ENCODE data around the gene PC.
"Not testable (repeated sequence)": the region's sequence is repeated elsewhere in the genome, so short reads cannot be mapped to it uniquely, and the experiment has no call there.

The PC gene

GRCh38 chr11:66964495-66964894, 6.3 kb upstream of the PC start:
- DNase-seq (ENCODE audit: low read depth) = no peak
- no peak overlapping the region for H3K4me3 ChIP-seq (ENCODE audit: low read depth, low read length)
- TF ChIP-seq, protein P1, sequence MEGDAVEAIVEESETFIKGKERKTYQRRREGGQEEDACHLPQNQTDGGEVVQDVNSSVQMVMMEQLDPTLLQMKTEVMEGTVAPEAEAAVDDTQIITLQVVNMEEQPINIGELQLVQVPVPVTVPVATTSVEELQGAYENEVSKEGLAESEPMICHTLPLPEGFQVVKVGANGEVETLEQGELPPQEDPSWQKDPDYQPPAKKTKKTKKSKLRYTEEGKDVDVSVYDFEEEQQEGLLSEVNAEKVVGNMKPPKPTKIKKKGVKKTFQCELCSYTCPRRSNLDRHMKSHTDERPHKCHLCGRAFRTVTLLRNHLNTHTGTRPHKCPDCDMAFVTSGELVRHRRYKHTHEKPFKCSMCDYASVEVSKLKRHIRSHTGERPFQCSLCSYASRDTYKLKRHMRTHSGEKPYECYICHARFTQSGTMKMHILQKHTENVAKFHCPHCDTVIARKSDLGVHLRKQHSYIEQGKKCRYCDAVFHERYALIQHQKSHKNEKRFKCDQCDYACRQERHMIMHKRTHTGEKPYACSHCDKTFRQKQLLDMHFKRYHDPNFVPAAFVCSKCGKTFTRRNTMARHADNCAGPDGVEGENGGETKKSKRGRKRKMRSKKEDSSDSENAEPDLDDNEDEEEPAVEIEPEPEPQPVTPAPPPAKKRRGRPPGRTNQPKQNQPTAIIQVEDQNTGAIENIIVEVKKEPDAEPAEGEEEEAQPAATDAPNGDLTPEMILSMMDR (conservative IDR thresholded peaks at IDR 0.05; ENCODE audit: low read depth, low read length) = no peak

DNA sequence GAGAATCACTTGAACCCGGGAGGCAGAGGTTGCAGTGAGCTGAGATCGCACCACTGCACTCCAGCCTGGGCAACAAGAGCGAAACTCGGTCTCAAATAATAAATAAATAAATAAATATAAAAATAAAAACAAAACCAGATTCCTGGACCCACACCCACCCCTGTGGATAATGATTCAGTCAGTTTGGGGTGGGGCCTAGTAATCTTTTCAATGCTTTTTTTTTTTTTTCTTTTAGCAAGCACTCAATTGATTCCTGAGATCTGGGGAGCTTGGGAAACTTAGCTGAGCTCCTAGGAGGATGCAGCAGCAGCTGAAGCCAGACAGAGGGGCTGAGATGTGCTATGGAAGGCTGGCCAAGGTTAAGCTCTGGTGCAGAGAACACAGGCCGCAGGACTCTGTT, 4.6 kb upstream of the PC start:
- TF ChIP-seq, protein P1 (conservative IDR thresholded peaks at IDR 0.05; ENCODE audit: low read depth, low read length) = no peak
- no peak for DNase-seq (ENCODE audit: low read depth)
- H3K4me3 ChIP-seq (ENCODE audit: low read depth, low read length) = no peak overlapping the region

GRCh38 chr11:66962247-66962646, 4.1 kb upstream of the PC start:
- DNase-seq (ENCODE audit: low read depth) = no peak
- H3K4me3 ChIP-seq (ENCODE audit: low read depth, low read length) = no peak overlapping the region
- TF ChIP-seq, protein P1 (conservative IDR thresholded peaks at IDR 0.05; ENCODE audit: low read depth, low read length) = no peak

DNA sequence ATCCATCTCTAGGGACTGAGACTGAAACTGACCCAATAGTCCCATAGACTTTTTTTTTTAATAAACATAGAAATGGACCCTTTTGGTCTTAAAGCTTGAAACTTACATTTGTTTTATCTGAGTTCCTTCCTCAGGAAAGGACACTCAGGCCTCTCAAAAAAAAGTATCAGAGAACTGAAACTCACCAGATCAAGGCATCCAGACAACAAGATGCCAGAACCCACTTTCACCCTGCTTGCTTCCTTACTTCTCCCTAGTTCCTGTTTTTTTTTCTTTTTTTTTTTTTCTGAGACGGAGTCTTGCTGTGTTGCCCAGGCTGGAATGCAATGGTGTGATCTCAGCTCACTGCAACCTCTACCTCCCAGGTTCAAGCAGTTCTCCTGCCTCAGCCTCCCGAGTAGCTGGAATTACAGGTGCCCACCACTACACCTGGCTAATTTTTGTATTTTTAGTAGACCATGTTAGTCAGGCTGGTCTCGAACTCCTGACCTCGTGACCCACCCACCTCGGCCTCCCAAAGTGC, 3.6 kb upstream of the PC start:
- not testable (repeated sequence) for DNase-seq (ENCODE audit: low read depth); H3K4me3 ChIP-seq (ENCODE audit: low read depth, low read length)

DNA sequence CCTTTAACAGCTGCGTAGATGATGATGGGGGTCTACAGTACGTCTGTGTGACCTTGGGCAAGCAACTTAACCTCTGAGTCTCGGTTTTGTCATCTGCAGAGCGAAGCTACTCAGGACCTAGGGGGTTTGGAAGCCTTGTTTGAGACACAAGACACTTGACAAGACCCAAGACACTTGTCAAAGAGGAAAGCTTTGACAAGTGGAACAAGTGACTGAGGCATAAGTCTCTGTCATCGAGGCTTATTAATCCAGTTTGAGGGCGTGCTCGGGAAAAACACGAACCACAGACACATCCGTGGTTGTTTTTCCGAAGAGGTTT, 732 bp upstream of the PC start:
- DNase-seq (ENCODE audit: low read depth) = no peak
- TF ChIP-seq, protein P1 (conservative IDR thresholded peaks at IDR 0.05; ENCODE audit: low read depth, low read length) = no peak
- peak overlapping the region; percentile 34 for H3K4me3 ChIP-seq (ENCODE audit: low read depth, low read length)

GRCh38 chr11:66957971-66958231, 282 bp downstream of the PC start:
- TF ChIP-seq, protein P1 (conservative IDR thresholded peaks at IDR 0.05; ENCODE audit: low read depth, low read length) = no peak
- H3K4me3 ChIP-seq (ENCODE audit: low read depth, low read length) = peak overlapping the region; percentile 79
- DNase-seq (ENCODE audit: low read depth) = no peak

GRCh38 chr11:66956689-66957290, 1.4 kb downstream of the PC start:
- TF ChIP-seq, protein P1 (conservative IDR thresholded peaks at IDR 0.05; ENCODE audit: low read depth, low read length) = peak; percentile 44
- DNase-seq (ENCODE audit: low read depth) = peak; percentile 97
- peak overlapping the region; percentile 79 for H3K4me3 ChIP-seq (ENCODE audit: low read depth, low read length)

Data from choroid plexus epithelial cell (primary cell).